ENCODE measurements around the gene SPOCD1.

GRCh38 chr1:31836638-31837037, 20.8 kb upstream of the SPOCD1 start:
- TF ChIP-seq, protein P1, sequence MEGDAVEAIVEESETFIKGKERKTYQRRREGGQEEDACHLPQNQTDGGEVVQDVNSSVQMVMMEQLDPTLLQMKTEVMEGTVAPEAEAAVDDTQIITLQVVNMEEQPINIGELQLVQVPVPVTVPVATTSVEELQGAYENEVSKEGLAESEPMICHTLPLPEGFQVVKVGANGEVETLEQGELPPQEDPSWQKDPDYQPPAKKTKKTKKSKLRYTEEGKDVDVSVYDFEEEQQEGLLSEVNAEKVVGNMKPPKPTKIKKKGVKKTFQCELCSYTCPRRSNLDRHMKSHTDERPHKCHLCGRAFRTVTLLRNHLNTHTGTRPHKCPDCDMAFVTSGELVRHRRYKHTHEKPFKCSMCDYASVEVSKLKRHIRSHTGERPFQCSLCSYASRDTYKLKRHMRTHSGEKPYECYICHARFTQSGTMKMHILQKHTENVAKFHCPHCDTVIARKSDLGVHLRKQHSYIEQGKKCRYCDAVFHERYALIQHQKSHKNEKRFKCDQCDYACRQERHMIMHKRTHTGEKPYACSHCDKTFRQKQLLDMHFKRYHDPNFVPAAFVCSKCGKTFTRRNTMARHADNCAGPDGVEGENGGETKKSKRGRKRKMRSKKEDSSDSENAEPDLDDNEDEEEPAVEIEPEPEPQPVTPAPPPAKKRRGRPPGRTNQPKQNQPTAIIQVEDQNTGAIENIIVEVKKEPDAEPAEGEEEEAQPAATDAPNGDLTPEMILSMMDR (IDR thresholded peaks at IDR 0.05) = no peak
- TF ChIP-seq POLR2AphosphoS5 (IDR thresholded peaks at IDR 0.05) = no peak

Measured in prostate gland (tissue), 2 donors.